Measurements from ENCODE around the gene NABP2. TPM values are rescaled to one million over a fixed set of nuclear protein-coding genes. Genes with fewer than 3 reads are reported as not detected.
A peak's percentile ranks its signal among the peaks of the same experiment; 100 is the strongest.

NABP2 gene
- total RNA-seq, 1 experiment from 2014 or later: 49.0 TPM

- no peaks in the 10 kb centered on the region for H3K9me3 ChIP-seq (ENCODE audit: control insufficient read depth, low read depth, low read length)
- no CpG with 5 or more reads among the region's 68 CpGs for WGBS (ENCODE audit: extremely low coverage, insufficient read length, low lambda C conversion rate)
- H2AK5ac ChIP-seq (ENCODE audit: insufficient read length, low read length): no peak within 1 kb of the TSS
- no peak within 1 kb of the TSS for H2BK5ac ChIP-seq (ENCODE audit: insufficient read length, low read length)
- no peaks in the 10 kb centered on the region for H3K79me1 ChIP-seq (ENCODE audit: insufficient read depth, low read depth, low read length, poor library complexity, severe bottlenecking)
- Mint-ChIP-seq H3K27me3 (ENCODE audit: low read depth) (no peaks in the 10 kb centered on the region), H3K4me1 (peaks cover 11 to 15% of the 10 kb centered on the region in 2 experiments), H3K27ac (peak within 1 kb of the TSS; percentile 59 to 93 (median 91); a peak in 5 of 7 replicates), H3K36me3 (ENCODE audit: insufficient read depth in 1 of 3, low read depth in 3 of 3) (peaks cover 19 to 31% (median 25%) of the 10 kb centered on the region in 3 experiments; a peak in 6 of 7 replicates), H3K9me3 (no peaks in the 10 kb centered on the region; a peak in 1 of 5 replicates), H3K4me3 (peak within 1 kb of the TSS; percentile 85 to 89)
- H4K5ac ChIP-seq (ENCODE audit: insufficient read length, low read depth, low read length): no peak within 1 kb of the TSS
- H3K56ac ChIP-seq (ENCODE audit: insufficient read length, low read depth, low read length): no peak within 1 kb of the TSS
- no peak within 1 kb of the TSS for H4K8ac ChIP-seq (replicated peaks; ENCODE audit: insufficient read length, low read depth, low read length)
- no peaks in the 10 kb centered on the region for H3K79me2 ChIP-seq (ENCODE audit: insufficient read depth, low read length)
- H4K20me1 ChIP-seq (ENCODE audit: control insufficient read depth, insufficient read depth, insufficient read length): no peaks in the 10 kb centered on the region
- H2BK15ac ChIP-seq (ENCODE audit: low read depth, low read length): no peak within 1 kb of the TSS
- peak within 1 kb of the TSS; percentile 91 for H3K14ac ChIP-seq (ENCODE audit: insufficient read depth, low read length)
- no peak within 1 kb of the TSS for H2BK120ac ChIP-seq (ENCODE audit: low read depth, low read length, poor library complexity, severe bottlenecking)
- H3K23me2 ChIP-seq (ENCODE audit: insufficient read length, low read depth, low read length, poor library complexity, severe bottlenecking): peaks cover 3% of the 10 kb centered on the region
- no peak within 1 kb of the TSS for H2AFZ ChIP-seq (ENCODE audit: low read length)
- no peak within 1 kb of the TSS for H3T11ph ChIP-seq (ENCODE audit: low read length)
- no peaks in the 10 kb centered on the region for H3K4me1 ChIP-seq (ENCODE audit: insufficient read depth, low read length)
- no peak within 1 kb of the TSS for H3K4ac ChIP-seq (ENCODE audit: low read depth, low read length)
- no peak within 1 kb of the TSS for H4K91ac ChIP-seq (ENCODE audit: insufficient read length, low read depth, low read length)
- no peak within 1 kb of the TSS for H2BK20ac ChIP-seq (ENCODE audit: low read depth, low read length, poor library complexity, severe bottlenecking)
- peak within 1 kb of the TSS; percentile 66 for H3K4me2 ChIP-seq (ENCODE audit: insufficient read depth, insufficient read length, low read length)
- no peak within 1 kb of the TSS for H2BK12ac ChIP-seq (ENCODE audit: insufficient read length, low read depth, low read length)
- H3K18ac ChIP-seq (ENCODE audit: insufficient read length, low read depth, low read length): peak within 1 kb of the TSS; percentile 89
- peak; percentile 74 for TF ChIP-seq CTCF (conservative IDR thresholded peaks at IDR 0.05)
- H3K9ac ChIP-seq (ENCODE audit: extremely low read depth, insufficient read length, low read length): peak within 1 kb of the TSS; percentile 60
- H3K23ac ChIP-seq (ENCODE audit: insufficient read length, low read depth, low read length): no peak within 1 kb of the TSS
- DNase-seq: peak; percentile 96
- H3K27me3 ChIP-seq (ENCODE audit: insufficient read depth, low read length): no peaks in the 10 kb centered on the region
- H3K27ac ChIP-seq (ENCODE audit: insufficient read length, low read depth, low read length): no peak within 1 kb of the TSS
Measured at GRCh38 chr12:56266693-56267442, 42.7 kb downstream of the NABP2 start, which contains the start of gene COQ10A. Gene COQ10A (plus strand): TSS chr12:56266942. CDS start chr12:56267119, 177 bp downstream.
